Panc1 (cell line): ENCODE results near the gene SSTR5. TPM values are rescaled to one million over a fixed set of nuclear protein-coding genes. Genes with fewer than 3 reads are reported as not detected.

Experiments used
- ATAC-seq: fragments of 200-7000 bp; cut with Tn5 transposase; 2 replicates; pipeline ENCODE4 v1.9.1; 2020; ENCODE audit warnings: mild to moderate bottlenecking, moderate library complexity
- BruUV-seq: library from RNA; stranded (reverse); fragments of 400-500 nt; replicated peaks from 2 replicates; lab custom pipeline; 2021; lab: Mats Ljungman, UMichigan
- CTCF ChIA-PET: fragments of 300-600 bp; sonication (Branson Sonifier 250); formaldehyde crosslinking; loops from one replicate; lab custom pipeline; 2022; ENCODE audit warnings: antibody characterized with exemption; lab: Charles Lee
- POLR2A ChIA-PET: fragments of 300-600 bp; sonication (Branson Sonifier 250); formaldehyde crosslinking; loops from one replicate; lab custom pipeline; 2022; ENCODE audit warnings: antibody characterized with exemption; lab: Charles Lee
- DNase-seq: peaks from one replicate; pipeline ENCODE4 v3.0.0-alpha.2; 2010; ENCODE audit warnings: low read depth, low spot score
- H3K27ac ChIP-seq: 2 replicates; pipeline ENCODE4 v1.5.1; 2011; ENCODE audit warnings: mild to moderate bottlenecking, low read length, inconsistent platforms
- H3K27me3 ChIP-seq: fragments of 200-500 bp; sonication (Bioruptor generic); 2 replicates; pipeline ENCODE4 v1.6.0; 2014; ENCODE audit warnings: low read length, inconsistent platforms; ENCODE audit not compliant: control insufficient read depth, insufficient read depth
- H3K36me3 ChIP-seq: fragments of 200-500 bp; sonication (Bioruptor generic); 2 replicates; pipeline ENCODE4 v1.5.1; 2014; ENCODE audit warnings: inconsistent platforms, mild to moderate bottlenecking, low read length, moderate library complexity; ENCODE audit not compliant: control insufficient read depth, insufficient read depth
- H3K4me1 ChIP-seq: 2 replicates; pipeline ENCODE4 v1.5.1; 2011; ENCODE audit warnings: inconsistent platforms, mild to moderate bottlenecking, low read length, moderate library complexity; ENCODE audit not compliant: control insufficient read depth, insufficient read depth
- H3K4me3 ChIP-seq, 2 experiments: 2 replicates each; pipeline ENCODE4 v1.5.1; 2011 to 2012; ENCODE audit warnings: low read depth in 2 of 2, low read length in 2 of 2, mild to moderate bottlenecking in 2 of 2, inconsistent platforms in 1 of 2, moderate library complexity in 1 of 2
- H3K9me3 ChIP-seq: fragments of 200-500 bp; sonication (Bioruptor generic); 2 replicates; pipeline ENCODE4 v1.5.1; 2014; ENCODE audit warnings: low read depth, mild to moderate bottlenecking, inconsistent platforms, low read length, moderate library complexity; ENCODE audit not compliant: control insufficient read depth, insufficient read depth
- CTCF ChIP-seq: fragments of 450-650 bp; IDR thresholded peaks from 2 replicates; pipeline ENCODE4 v1.5.1; 2017; ENCODE audit warnings: mild to moderate bottlenecking
- POLR2AphosphoS5 ChIP-seq: IDR thresholded peaks from 2 replicates; pipeline ENCODE4 v1.6.1; 2012; ENCODE audit warnings: mild to moderate bottlenecking, low read depth, low read length, moderate library complexity
- REST ChIP-seq, 2 experiments: IDR thresholded peaks; 2 replicates each; pipeline ENCODE4 v1.6.1; 2011 to 2012; ENCODE audit warnings: low read depth in 2 of 2, control low read depth in 1 of 2, low read length in 1 of 2, mild to moderate bottlenecking in 1 of 2, moderate library complexity in 1 of 2; ENCODE audit not compliant: insufficient read depth in 1 of 2
- SIN3A ChIP-seq: IDR thresholded peaks from 2 replicates; pipeline ENCODE4 v1.6.1; 2012; ENCODE audit warnings: low read depth, mild to moderate bottlenecking, low read length, moderate library complexity, borderline replicate concordance; ENCODE audit not compliant: insufficient read depth
- TCF7L2 ChIP-seq: IDR thresholded peaks from 2 replicates; pipeline ENCODE4 v1.6.1; 2011; ENCODE audit warnings: mild to moderate bottlenecking, low read depth, low read length, inconsistent platforms
- in situ Hi-C: cut with HindIII; loops from 2 replicates; pipeline ENCODE4 v1.10.0; 2016; ENCODE audit warnings: low sequenced_read_pairs, low pct_unique_long_range_greater_than_20kb
- intact Hi-C: fragments of 100-400 bp; cut with micrococcal nuclease; formaldehyde crosslinking; loops from one replicate; pipeline ENCODE4 v1.10.0; 2022; ENCODE audit not compliant: unreplicated experiment
- total RNA-seq: library from RNA; stranded (reverse); gene quantifications from one replicate; pipeline ENCODE4 v1.2.1, GENCODE V29; 2021; ENCODE audit not compliant: unreplicated experiment

The SSTR5 gene
- total RNA-seq, 1 experiment from 2014 or later: 2.8 TPM

GRCh38 chr16:1127101-1127500 lies 54.6 kb downstream of the SSTR5 start:
- no TSS peak for BruUV-seq
- H3K4me3 ChIP-seq: no peak overlapping the region
- ATAC-seq (no peak; the same call in 1 of the 2 replicates), DNase-seq (no peak)
- ChIA-PET CTCF (no interaction called here), POLR2A (no interaction called here)
- TF ChIP-seq POLR2AphosphoS5 (no peak), REST (IDR thresholded peaks at IDR 0.05; ENCODE audit: insufficient read depth in 1 of 2, low read depth in 2 of 2, low read length in 1 of 2) (no peak), SIN3A (no peak)
- in situ Hi-C loops (no loop called here), intact Hi-C loops (no loop called here)
- H3K9me3 ChIP-seq: no peaks in the 10 kb centered on the region
- no peaks in the 10 kb centered on the region for H3K27me3 ChIP-seq
- H3K4me1 ChIP-seq: peaks cover 10% of the 10 kb centered on the region
- no peaks in the 10 kb centered on the region for H3K36me3 ChIP-seq
- H3K27ac ChIP-seq: no peak overlapping the region

- Histone ChIP-seq H3K9me3 (no peaks in the 10 kb centered on the region), H3K27ac (no peak overlapping the region), H3K4me1 (peaks cover 10% of the 10 kb centered on the region), H3K27me3 (no peaks in the 10 kb centered on the region), H3K36me3 (no peaks in the 10 kb centered on the region), H3K4me3 (no peak overlapping the region)
- no peak for DNase-seq
- ChIA-PET POLR2A (no interaction called here), CTCF (no interaction called here)
- in situ Hi-C loops (no loop called here), intact Hi-C loops (no loop called here)
- no TSS peak for BruUV-seq
- no peak for ATAC-seq
- TF ChIP-seq TCF7L2 (no peak), REST (IDR thresholded peaks at IDR 0.05; ENCODE audit: insufficient read depth in 1 of 2, low read depth in 2 of 2, low read length in 1 of 2) (no peak), CTCF (no peak), SIN3A (no peak), POLR2AphosphoS5 (no peak)
Observed at GRCh38 chr16:1127971-1128715, 55.6 kb downstream of the SSTR5 start.
